GM23338 (cell line): Measurements from ENCODE around the gene NDNF. TPM values are rescaled to one million over a fixed set of nuclear protein-coding genes. Genes with fewer than 3 reads are reported as not detected.

Source experiments
- ATAC-seq: fragments of 200-7000 bp; cut with Tn5 transposase; 3 replicates; pipeline ENCODE4 v1.9.1; 2020
- DNase-seq: peaks from one replicate; pipeline ENCODE4 v3.0.0-alpha.2; 2015; ENCODE audit warnings: low spot score
- H2AFZ ChIP-seq: fragments of 200-600 bp; sonication (generic); 2 replicates; pipeline ENCODE4 v1.8.0; 2016; ENCODE audit warnings: antibody characterized with exemption, mild to moderate bottlenecking, moderate library complexity
- H3F3A ChIP-seq: fragments of 200-600 bp; sonication (generic); replicated peaks from 2 replicates; pipeline ENCODE4 v1.8.0; 2017; ENCODE audit warnings: antibody characterized with exemption, mixed run types, low read depth
- H3K27ac ChIP-seq: fragments of 200-600 bp; sonication (generic); 2 replicates; pipeline ENCODE4 v1.6.1; 2016; ENCODE audit warnings: low read depth
- H3K27me3 ChIP-seq: fragments of 200-600 bp; sonication (generic); 2 replicates; pipeline ENCODE4 v1.8.0; 2016; ENCODE audit warnings: mild to moderate bottlenecking, mixed run types, moderate library complexity; ENCODE audit not compliant: insufficient read depth
- H3K36me3 ChIP-seq: fragments of 200-600 bp; sonication (generic); 2 replicates; pipeline ENCODE4 v1.8.0; 2016; ENCODE audit warnings: mild to moderate bottlenecking; ENCODE audit not compliant: insufficient read depth
- H3K4me1 ChIP-seq: fragments of 200-600 bp; sonication (generic); 2 replicates; pipeline ENCODE4 v1.8.0; 2016; ENCODE audit warnings: mild to moderate bottlenecking, moderate library complexity; ENCODE audit not compliant: insufficient read depth
- H3K4me2 ChIP-seq: fragments of 200-600 bp; sonication (generic); 2 replicates; pipeline ENCODE4 v1.7.1; 2017; ENCODE audit warnings: mixed run types
- H3K4me3 ChIP-seq: fragments of 200-600 bp; sonication (generic); 2 replicates; pipeline ENCODE4 v1.6.1; 2016; ENCODE audit warnings: mixed run types
- H3K79me2 ChIP-seq: fragments of 200-600 bp; sonication (generic); replicated peaks from 2 replicates; pipeline ENCODE4 v1.8.0; 2017; ENCODE audit warnings: mild to moderate bottlenecking; ENCODE audit not compliant: insufficient read depth
- H3K9me2 ChIP-seq: fragments of 200-600 bp; sonication (generic); 2 replicates; pipeline ENCODE4 v1.8.0; 2017; ENCODE audit not compliant: insufficient read depth
- H4K20me1 ChIP-seq: fragments of 200-600 bp; sonication (generic); replicated peaks from 2 replicates; pipeline ENCODE4 v1.8.0; 2017; ENCODE audit warnings: mild to moderate bottlenecking; ENCODE audit not compliant: insufficient read depth
- H3K27ac Mint-ChIP-seq: 2 replicates; pipeline ENCODE4 v1.8.0; 2020; ENCODE audit warnings: inconsistent platforms, mild to moderate bottlenecking, moderate library complexity, mixed read lengths
- H3K27me3 Mint-ChIP-seq: 3 replicates; pipeline ENCODE4 v1.8.0; 2022; ENCODE audit warnings: low read depth, mild to moderate bottlenecking, moderate library complexity, mixed read lengths, inconsistent platforms; ENCODE audit not compliant: insufficient read depth, poor library complexity
- H3K36me3 Mint-ChIP-seq: 3 replicates; pipeline ENCODE4 v1.8.0; 2021; ENCODE audit warnings: low read depth, mild to moderate bottlenecking, inconsistent platforms, moderate library complexity, mixed read lengths
- H3K4me1 Mint-ChIP-seq: 3 replicates; pipeline ENCODE4 v1.8.0; 2020; ENCODE audit warnings: mild to moderate bottlenecking, inconsistent platforms, mixed read lengths
- H3K4me3 Mint-ChIP-seq: 3 replicates; pipeline ENCODE4 v1.8.0; 2021; ENCODE audit warnings: moderate library complexity, mild to moderate bottlenecking, inconsistent platforms, mixed read lengths
- H3K9me3 Mint-ChIP-seq: 3 replicates; pipeline ENCODE4 v1.8.0; 2020; ENCODE audit warnings: moderate library complexity, mild to moderate bottlenecking, inconsistent platforms, mixed read lengths
- CREB1 ChIP-seq: fragments of 250-450 bp; sonication (Bioruptor Pico); IDR thresholded peaks from 2 replicates; pipeline ENCODE4 v1.5.0; 2020; ENCODE audit warnings: low read depth, mild to moderate bottlenecking, moderate library complexity
- EZH2phosphoT487 ChIP-seq: fragments of 200-600 bp; sonication (generic); IDR thresholded peaks from one replicate; pipeline ENCODE4 v1.8.1; 2018; ENCODE audit warnings: antibody characterized with exemption; ENCODE audit not compliant: unreplicated experiment
- JUNB ChIP-seq: IDR thresholded peaks from one replicate; pipeline ENCODE4 v1.6.1; 2016; ENCODE audit warnings: antibody characterized with exemption; ENCODE audit not compliant: unreplicated experiment
- NANOG ChIP-seq: IDR thresholded peaks from 2 replicates; pipeline ENCODE4 v1.6.1; 2016; ENCODE audit warnings: antibody characterized with exemption, borderline replicate concordance
- POLR2AphosphoS5 ChIP-seq: IDR thresholded peaks from 2 replicates; pipeline ENCODE4 v1.6.1; 2016; ENCODE audit warnings: antibody characterized with exemption, low read depth
- REST ChIP-seq: IDR thresholded peaks from one replicate; pipeline ENCODE4 v1.6.1; 2018; ENCODE audit warnings: antibody characterized with exemption; ENCODE audit not compliant: unreplicated experiment
- STAT1 ChIP-seq: IDR thresholded peaks from one replicate; pipeline ENCODE4 v1.6.1; 2016; ENCODE audit warnings: antibody characterized with exemption; ENCODE audit not compliant: unreplicated experiment
- ZNF114 ChIP-seq: fragments of 250-450 bp; sonication (Bioruptor Pico); IDR thresholded peaks from 2 replicates; pipeline ENCODE4 v1.5.0; 2020; ENCODE audit warnings: mild to moderate bottlenecking, moderate library complexity
- ZNF331 ChIP-seq: fragments of 250-450 bp; sonication (Bioruptor Pico); IDR thresholded peaks from 2 replicates; pipeline ENCODE4 v1.5.0; 2020; ENCODE audit warnings: low read depth, mild to moderate bottlenecking, moderate library complexity
- polyA plus RNA-seq: library from polyadenylated mRNA; unstranded; fragments of >200 nt; fragmentation: Nextera tagmentation; extraction: Ambion mirVana; gene quantifications from 2 replicates; pipeline ENCODE4 v1.2.1, GENCODE V29; 2016
- total RNA-seq: library from RNA; depleted of rRNA; stranded (reverse); fragments of >200 nt; shearing (Covaris generic); gene quantifications from 2 replicates; pipeline ENCODE4 v1.2.3, GENCODE V29; 2014
- TF ChIP-seq, protein P1 (sequence below), 2 experiments: fragments of 200-600 bp in 1 of 2; sonication (generic) in 1 of 2; conservative IDR thresholded peaks; 2 replicates each; pipeline versions ENCODE4 v1.5.1 to v1.6.1; 2016 to 2017; ENCODE audit warnings: antibody characterized with exemption in 2 of 2, low read depth in 2 of 2, mild to moderate bottlenecking in 2 of 2, moderate library complexity in 1 of 2
- TF ChIP-seq, protein P2 (sequence below): fragments of 250-450 bp; sonication (Bioruptor Pico); IDR thresholded peaks from 2 replicates; pipeline ENCODE4 v1.5.0; 2020; ENCODE audit warnings: mild to moderate bottlenecking, moderate library complexity

The NDNF gene
- total and polyA plus RNA-seq, 2 experiments from 2014 or later: 0.31 to 0.73 TPM

GRCh38 chr4:121011780-121012340 is 60.5 kb downstream of the NDNF start (continued):
- TF ChIP-seq REST (no peak), ZNF114 (CRISPR knock-in tag) (0 out of 2 replicates have a peak, but pooled peaks have one; percentile 37), CREB1 (CRISPR knock-in tag) (no peak), JUNB (no peak)
- TF ChIP-seq, protein P1, sequence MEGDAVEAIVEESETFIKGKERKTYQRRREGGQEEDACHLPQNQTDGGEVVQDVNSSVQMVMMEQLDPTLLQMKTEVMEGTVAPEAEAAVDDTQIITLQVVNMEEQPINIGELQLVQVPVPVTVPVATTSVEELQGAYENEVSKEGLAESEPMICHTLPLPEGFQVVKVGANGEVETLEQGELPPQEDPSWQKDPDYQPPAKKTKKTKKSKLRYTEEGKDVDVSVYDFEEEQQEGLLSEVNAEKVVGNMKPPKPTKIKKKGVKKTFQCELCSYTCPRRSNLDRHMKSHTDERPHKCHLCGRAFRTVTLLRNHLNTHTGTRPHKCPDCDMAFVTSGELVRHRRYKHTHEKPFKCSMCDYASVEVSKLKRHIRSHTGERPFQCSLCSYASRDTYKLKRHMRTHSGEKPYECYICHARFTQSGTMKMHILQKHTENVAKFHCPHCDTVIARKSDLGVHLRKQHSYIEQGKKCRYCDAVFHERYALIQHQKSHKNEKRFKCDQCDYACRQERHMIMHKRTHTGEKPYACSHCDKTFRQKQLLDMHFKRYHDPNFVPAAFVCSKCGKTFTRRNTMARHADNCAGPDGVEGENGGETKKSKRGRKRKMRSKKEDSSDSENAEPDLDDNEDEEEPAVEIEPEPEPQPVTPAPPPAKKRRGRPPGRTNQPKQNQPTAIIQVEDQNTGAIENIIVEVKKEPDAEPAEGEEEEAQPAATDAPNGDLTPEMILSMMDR (conservative IDR thresholded peaks at IDR 0.05; ENCODE audit: low read depth in 2 of 2): no peak

- Histone ChIP-seq H3K36me3 (no peaks in the 10 kb centered on the region), H4K20me1 (no peaks in the 10 kb centered on the region), H3K79me2 (no peaks in the 10 kb centered on the region), H3K4me1 (peaks cover 36% of the 10 kb centered on the region), H3K27me3 (no peaks in the 10 kb centered on the region), H3K4me3 (no peak overlapping the region), H3F3A (no peaks in the 10 kb centered on the region), H2AFZ (no peak overlapping the region), H3K4me2 (peak overlapping the region; percentile 66), H3K27ac (no peak overlapping the region), H3K9me2 (no peaks in the 10 kb centered on the region)
- Mint-ChIP-seq H3K27me3 (no peaks in the 10 kb centered on the region), H3K4me3 (no peak overlapping the region), H3K36me3 (no peaks in the 10 kb centered on the region), H3K9me3 (no peaks in the 10 kb centered on the region), H3K4me1 (peaks cover 40% of the 10 kb centered on the region), H3K27ac (no peak overlapping the region)
- peak; percentile 93 for ATAC-seq
- DNase-seq: peak; percentile 67
- no peak for TF ChIP-seq CREB1 (CRISPR knock-in tag)
- TF ChIP-seq NANOG: no peak
- TF ChIP-seq STAT1: no peak
- no peak for TF ChIP-seq POLR2AphosphoS5
- no peak for TF ChIP-seq EZH2phosphoT487
- TF ChIP-seq ZNF331 (CRISPR knock-in tag): no peak
- TF ChIP-seq, protein P2, sequence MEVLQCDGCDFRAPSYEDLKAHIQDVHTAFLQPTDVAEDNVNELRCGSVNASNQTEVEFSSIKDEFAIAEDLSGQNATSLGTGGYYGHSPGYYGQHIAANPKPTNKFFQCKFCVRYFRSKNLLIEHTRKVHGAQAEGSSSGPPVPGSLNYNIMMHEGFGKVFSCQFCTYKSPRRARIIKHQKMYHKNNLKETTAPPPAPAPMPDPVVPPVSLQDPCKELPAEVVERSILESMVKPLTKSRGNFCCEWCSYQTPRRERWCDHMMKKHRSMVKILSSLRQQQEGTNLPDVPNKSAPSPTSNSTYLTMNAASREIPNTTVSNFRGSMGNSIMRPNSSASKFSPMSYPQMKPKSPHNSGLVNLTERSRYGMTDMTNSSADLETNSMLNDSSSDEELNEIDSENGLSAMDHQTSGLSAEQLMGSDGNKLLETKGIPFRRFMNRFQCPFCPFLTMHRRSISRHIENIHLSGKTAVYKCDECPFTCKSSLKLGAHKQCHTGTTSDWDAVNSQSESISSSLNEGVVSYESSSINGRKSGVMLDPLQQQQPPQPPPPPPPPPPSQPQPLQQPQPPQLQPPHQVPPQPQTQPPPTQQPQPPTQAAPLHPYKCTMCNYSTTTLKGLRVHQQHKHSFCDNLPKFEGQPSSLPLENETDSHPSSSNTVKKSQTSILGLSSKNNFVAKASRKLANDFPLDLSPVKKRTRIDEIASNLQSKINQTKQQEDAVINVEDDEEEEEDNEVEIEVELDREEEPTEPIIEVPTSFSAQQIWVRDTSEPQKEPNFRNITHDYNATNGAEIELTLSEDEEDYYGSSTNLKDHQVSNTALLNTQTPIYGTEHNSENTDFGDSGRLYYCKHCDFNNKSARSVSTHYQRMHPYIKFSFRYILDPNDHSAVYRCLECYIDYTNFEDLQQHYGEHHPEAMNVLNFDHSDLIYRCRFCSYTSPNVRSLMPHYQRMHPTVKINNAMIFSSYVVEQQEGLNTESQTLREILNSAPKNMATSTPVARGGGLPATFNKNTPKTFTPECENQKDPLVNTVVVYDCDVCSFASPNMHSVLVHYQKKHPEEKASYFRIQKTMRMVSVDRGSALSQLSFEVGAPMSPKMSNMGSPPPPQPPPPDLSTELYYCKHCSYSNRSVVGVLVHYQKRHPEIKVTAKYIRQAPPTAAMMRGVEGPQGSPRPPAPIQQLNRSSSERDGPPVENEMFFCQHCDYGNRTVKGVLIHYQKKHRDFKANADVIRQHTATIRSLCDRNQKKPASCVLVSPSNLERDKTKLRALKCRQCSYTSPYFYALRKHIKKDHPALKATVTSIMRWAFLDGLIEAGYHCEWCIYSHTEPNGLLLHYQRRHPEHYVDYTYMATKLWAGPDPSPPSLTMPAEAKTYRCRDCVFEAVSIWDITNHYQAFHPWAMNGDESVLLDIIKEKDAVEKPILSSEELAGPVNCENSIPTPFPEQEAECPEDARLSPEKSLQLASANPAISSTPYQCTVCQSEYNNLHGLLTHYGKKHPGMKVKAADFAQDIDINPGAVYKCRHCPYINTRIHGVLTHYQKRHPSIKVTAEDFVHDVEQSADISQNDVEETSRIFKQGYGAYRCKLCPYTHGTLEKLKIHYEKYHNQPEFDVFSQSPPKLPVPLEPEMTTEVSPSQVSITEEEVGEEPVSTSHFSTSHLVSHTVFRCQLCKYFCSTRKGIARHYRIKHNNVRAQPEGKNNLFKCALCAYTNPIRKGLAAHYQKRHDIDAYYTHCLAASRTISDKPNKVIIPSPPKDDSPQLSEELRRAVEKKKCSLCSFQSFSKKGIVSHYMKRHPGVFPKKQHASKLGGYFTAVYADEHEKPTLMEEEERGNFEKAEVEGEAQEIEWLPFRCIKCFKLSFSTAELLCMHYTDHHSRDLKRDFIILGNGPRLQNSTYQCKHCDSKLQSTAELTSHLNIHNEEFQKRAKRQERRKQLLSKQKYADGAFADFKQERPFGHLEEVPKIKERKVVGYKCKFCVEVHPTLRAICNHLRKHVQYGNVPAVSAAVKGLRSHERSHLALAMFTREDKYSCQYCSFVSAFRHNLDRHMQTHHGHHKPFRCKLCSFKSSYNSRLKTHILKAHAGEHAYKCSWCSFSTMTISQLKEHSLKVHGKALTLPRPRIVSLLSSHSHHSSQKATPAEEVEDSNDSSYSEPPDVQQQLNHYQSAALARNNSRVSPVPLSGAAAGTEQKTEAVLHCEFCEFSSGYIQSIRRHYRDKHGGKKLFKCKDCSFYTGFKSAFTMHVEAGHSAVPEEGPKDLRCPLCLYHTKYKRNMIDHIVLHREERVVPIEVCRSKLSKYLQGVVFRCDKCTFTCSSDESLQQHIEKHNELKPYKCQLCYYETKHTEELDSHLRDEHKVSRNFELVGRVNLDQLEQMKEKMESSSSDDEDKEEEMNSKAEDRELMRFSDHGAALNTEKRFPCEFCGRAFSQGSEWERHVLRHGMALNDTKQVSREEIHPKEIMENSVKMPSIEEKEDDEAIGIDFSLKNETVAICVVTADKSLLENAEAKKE (CRISPR knock-in tag): peak; percentile 82
Measured at GRCh38 chr4:121011138-121011537, 61.2 kb downstream of the NDNF start.
